Measurements from ENCODE around the gene TCN2. TPM values are rescaled to one million over a fixed set of nuclear protein-coding genes. Genes with fewer than 3 reads are reported as not detected.
A peak's percentile ranks its signal among the peaks of the same experiment; 100 is the strongest.
"Not testable (repeated sequence)": the region's sequence is repeated elsewhere in the genome, so short reads cannot be mapped to it uniquely, and the experiment has no call there.

The TCN2 gene
- total RNA-seq (2012; rRNA removed): 3.7 and 5.3 TPM in 2 replicates

DNA sequence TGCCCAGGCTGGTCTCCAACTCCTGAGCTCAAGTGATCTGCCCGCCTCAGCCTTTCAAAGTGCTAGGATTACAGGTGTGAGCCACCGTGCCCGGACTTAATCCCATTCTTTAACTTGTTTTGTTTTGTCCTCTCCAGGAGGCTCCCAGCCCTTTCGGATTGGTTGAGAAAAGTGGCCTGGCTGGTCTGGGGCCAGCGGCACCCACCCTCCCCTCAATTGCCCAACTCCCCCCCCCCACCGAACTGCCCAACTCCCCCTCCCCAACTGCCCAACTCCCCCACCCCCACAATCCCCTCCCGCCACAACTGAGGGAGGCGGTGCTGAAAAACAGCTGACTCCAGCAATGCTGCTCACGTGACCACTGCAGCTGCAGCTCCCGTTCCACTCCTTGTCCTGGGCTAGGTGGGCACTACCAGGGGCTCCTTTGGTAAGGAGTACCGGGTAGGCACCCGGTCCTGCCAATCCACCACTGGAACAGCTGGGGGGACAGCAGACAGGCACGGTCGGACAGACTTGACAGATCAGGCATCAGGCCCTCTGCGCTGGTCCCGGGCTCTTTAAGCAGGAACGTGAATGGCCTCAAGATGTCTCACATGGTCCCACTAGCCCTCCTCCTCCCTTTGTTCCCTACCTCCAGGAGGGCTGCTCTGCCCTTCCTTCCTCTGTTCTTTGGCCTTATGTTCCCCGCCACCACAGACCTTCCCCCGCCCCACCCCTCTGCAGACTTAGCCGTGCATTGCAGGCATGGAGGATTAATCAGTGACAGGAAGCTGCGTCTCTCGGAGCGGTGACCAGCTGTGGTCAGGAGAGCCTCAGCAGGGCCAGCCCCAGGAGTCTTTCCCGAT is at the start of gene TCN2:
TSS of gene TCN2 (plus strand) at position 720 of the 845 bp plus-strand sequence. CDS start 158 bp downstream, outside the sequence.
- Histone ChIP-seq H3K27me3 (ENCODE audit: control insufficient read depth, insufficient read depth, low read length) (no peaks in the 10 kb centered on the region), H3K36me3 (ENCODE audit: insufficient read depth, low read length) (no peaks in the 10 kb centered on the region), H3K9ac (ENCODE audit: low read depth, low read length) (peak within 1 kb of the TSS; percentile 59), H3K4me2 (ENCODE audit: low read length) (peak within 1 kb of the TSS; percentile 89), H3K9me3 (replicated peaks; ENCODE audit: low read length) (no peaks in the 10 kb centered on the region), H3K4me3 (ENCODE audit: low read length) (peak within 1 kb of the TSS; percentile 73), H3K4me1 (ENCODE audit: control insufficient read depth, insufficient read depth, low read length) (peaks cover 40% of the 10 kb centered on the region)

DNA sequence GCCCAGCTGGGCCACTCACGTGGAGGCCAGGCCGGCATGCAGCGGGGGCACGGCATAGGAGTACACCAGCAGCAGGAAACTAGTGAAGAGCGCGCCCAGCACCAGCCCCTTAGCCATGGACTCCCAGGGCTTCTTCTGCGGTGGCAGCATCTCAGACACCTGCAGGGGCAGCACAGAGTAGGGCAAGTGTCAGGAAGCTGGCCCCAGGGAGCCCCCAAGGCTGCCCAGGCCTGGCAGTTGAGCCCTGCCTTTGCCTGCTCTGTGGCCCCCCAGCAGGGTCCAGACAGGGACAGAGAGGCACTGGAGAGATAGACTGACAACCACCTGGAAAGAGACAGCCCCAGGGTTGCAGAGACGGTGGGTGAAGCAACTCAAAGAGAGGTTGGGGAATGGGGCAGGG is 49.7 kb upstream of the TCN2 start:
- H3K36me3 ChIP-seq (ENCODE audit: insufficient read depth, low read length): no peaks in the 10 kb centered on the region
- no peak overlapping the region for H3K4me3 ChIP-seq (ENCODE audit: low read length)
- no peak overlapping the region for H3K4me2 ChIP-seq (ENCODE audit: low read length)
- no peaks in the 10 kb centered on the region for H3K9me3 ChIP-seq (replicated peaks; ENCODE audit: low read length)
- no peak overlapping the region for H3K9ac ChIP-seq (ENCODE audit: low read depth, low read length)
- no peaks in the 10 kb centered on the region for H3K27me3 ChIP-seq (ENCODE audit: control insufficient read depth, insufficient read depth, low read length)
- H3K4me1 ChIP-seq (ENCODE audit: control insufficient read depth, insufficient read depth, low read length): no peaks in the 10 kb centered on the region

DNA sequence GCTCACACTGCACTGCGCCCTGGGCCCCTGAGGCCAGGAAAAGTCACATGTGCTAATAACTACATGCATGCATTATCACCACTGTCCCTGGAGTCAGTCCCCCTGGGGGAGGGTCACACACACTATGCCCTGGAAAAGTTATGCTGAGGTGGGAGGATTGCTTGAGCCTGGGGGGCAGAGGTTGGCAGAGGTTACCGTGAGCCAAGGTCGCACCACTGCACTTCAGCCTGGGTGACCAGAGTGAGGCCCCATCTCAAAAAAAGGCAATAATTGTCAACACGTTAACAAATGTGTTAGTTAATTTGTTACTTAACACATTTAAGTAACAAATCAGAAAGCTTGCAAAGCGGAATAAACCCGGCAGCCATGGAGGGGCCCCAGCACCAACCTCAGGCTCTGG is 47.1 kb upstream of the TCN2 start:
- H3K4me2 ChIP-seq (ENCODE audit: low read length): no peak overlapping the region
- H3K27me3 ChIP-seq (ENCODE audit: control insufficient read depth, insufficient read depth, low read length): peaks cover 7% of the 10 kb centered on the region
- H3K9ac ChIP-seq (ENCODE audit: low read depth, low read length): no peak overlapping the region
- H3K4me3 ChIP-seq (ENCODE audit: low read length): no peak overlapping the region
- H3K4me1 ChIP-seq (ENCODE audit: control insufficient read depth, insufficient read depth, low read length): no peaks in the 10 kb centered on the region
- no peaks in the 10 kb centered on the region for H3K36me3 ChIP-seq (ENCODE audit: insufficient read depth, low read length)
- no peaks in the 10 kb centered on the region for H3K9me3 ChIP-seq (replicated peaks; ENCODE audit: low read length)

DNA sequence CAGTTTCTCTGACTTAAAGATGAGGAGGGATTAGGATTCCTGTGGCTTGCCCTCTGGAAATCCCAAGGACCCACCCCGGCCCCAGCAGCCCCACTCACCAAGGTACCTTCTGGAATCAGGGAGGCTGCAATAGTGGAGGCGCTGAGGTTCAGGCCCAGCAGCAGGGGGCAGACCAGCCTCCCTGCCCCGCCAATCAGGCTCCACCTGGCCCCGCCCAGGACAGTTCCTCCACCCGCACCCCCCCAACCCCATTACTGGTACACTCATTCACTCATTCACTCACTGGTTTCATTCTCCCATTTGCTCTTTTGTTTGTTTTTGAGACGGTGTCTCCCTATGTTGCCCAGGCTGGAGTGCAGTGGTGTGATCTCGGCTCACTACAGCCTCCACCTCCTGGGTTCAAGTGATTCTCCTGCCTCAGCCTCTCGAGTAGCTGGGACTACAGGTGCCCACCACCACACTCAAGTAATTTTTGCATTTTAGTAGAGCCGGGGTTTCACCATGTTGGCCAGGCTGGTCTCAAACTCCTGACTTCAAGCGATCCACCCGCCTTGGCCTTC is 46.3 kb upstream of the TCN2 start:
- not testable (repeated sequence) for H3K4me3 ChIP-seq (ENCODE audit: low read length); H3K4me1 ChIP-seq (ENCODE audit: control insufficient read depth, insufficient read depth, low read length); H3K36me3 ChIP-seq (ENCODE audit: insufficient read depth, low read length); H3K9ac ChIP-seq (ENCODE audit: low read depth, low read length); H3K9me3 ChIP-seq (replicated peaks; ENCODE audit: low read length); H3K4me2 ChIP-seq (ENCODE audit: low read length)
- peaks cover 15% of the 10 kb centered on the region for H3K27me3 ChIP-seq (ENCODE audit: control insufficient read depth, insufficient read depth, low read length)

DNA sequence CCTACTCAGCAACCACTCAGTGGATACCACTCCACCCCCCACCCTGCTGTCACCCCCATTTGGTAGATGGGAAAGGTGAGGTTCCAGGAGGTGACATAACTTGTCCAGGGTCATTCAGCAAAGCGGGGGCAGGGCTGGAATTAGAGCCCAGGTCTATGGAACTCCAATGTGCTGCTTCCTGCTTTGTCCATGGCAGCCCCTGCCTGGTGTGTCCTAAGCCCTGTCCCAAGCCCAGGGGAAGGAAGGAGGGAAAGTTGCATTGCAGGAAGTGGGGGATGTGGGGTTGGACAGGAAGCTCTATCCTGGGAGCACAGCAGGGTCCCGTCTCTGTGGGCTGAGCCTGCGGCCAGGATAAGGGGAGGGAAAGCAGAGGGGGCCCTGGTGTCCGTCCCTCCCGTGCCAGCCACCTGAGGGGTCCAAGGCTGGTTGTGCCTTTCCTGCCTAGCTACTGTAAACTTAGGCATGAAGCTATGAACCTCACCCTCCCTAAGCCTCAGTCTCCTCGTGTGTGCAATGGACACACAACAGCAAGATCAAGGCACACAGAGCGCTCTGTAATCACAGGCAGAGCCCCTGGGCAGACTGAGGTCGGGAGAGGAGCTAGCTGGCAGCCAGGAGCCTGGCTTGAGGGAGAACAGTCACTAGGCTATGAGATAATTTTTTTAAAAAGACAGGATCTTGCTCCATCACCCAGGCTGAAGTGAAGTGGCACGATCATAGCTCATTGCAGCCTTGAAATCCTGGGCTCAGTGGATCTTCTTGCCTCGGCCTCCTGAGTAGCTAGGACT is 45.4 kb upstream of the TCN2 start:
- Histone ChIP-seq H3K4me2 (ENCODE audit: low read length) (no peak overlapping the region), H3K9me3 (replicated peaks; ENCODE audit: low read length) (no peaks in the 10 kb centered on the region), H3K4me1 (ENCODE audit: control insufficient read depth, insufficient read depth, low read length) (no peaks in the 10 kb centered on the region), H3K27me3 (ENCODE audit: control insufficient read depth, insufficient read depth, low read length) (peaks cover 22% of the 10 kb centered on the region), H3K36me3 (ENCODE audit: insufficient read depth, low read length) (no peaks in the 10 kb centered on the region), H3K4me3 (ENCODE audit: low read length) (no peak overlapping the region), H3K9ac (ENCODE audit: low read depth, low read length) (no peak overlapping the region)

DNA sequence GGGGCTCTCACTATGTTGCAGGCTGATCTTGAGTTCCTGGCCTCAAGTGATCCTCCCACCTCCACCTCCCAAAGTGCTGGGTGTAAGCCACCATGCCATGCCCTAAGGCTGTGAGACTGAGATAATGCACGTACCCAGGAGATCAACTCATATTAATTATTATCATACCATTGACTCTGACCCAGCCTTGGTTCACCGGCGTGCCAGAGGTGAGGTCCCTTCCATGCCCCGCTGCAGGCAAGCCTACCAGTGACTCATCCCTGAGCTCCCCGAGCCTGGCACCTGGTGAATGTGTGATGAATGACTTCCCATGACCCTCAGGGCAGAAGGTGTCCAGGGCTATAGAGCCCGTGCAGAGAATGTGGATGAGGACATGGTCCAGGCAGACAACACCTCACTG is 44.6 kb upstream of the TCN2 start:
- H3K9me3 ChIP-seq (replicated peaks; ENCODE audit: low read length): no peaks in the 10 kb centered on the region
- H3K27me3 ChIP-seq (ENCODE audit: control insufficient read depth, insufficient read depth, low read length): peaks cover 22% of the 10 kb centered on the region
- H3K4me1 ChIP-seq (ENCODE audit: control insufficient read depth, insufficient read depth, low read length): no peaks in the 10 kb centered on the region
- H3K9ac ChIP-seq (ENCODE audit: low read depth, low read length): no peak overlapping the region
- no peaks in the 10 kb centered on the region for H3K36me3 ChIP-seq (ENCODE audit: insufficient read depth, low read length)
- H3K4me2 ChIP-seq (ENCODE audit: low read length): no peak overlapping the region
- no peak overlapping the region for H3K4me3 ChIP-seq (ENCODE audit: low read length)

DNA sequence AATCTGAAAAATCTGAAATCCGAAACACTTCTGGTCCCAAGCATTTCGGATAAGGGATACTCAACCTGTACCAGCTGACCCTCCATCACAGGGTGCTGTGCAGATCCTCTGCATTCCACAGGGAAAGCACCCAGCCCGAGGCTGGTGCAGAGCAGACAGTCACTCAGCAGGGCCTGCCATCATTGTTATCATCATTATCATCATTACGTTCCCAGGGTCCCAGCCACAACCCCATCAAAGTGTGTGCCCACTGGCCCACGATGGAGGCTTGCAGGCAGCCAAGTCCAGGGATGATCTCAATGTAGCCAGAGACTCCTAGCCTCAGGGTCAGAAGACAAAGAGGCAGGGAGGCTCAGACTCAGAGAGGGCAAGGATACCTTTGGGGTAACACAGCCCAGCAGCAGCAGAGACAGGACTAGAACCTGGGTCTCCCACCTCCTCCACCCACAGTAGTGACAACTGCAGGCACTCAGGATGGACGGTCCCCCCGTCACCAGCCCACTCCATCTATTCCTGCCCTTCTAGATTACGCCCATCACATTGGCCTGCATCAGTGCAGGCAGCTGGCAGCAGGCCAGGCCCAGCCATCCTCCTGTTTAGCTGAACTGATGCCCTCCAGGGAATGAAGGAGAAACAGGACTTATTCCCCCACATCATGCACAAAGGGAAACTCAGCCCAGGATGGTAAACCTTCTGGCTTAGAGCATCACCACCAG is 42.8 kb upstream of the TCN2 start:
- H3K4me1 ChIP-seq (ENCODE audit: control insufficient read depth, insufficient read depth, low read length): no peaks in the 10 kb centered on the region
- no peak overlapping the region for H3K9ac ChIP-seq (ENCODE audit: low read depth, low read length)
- no peak overlapping the region for H3K4me2 ChIP-seq (ENCODE audit: low read length)
- no peak overlapping the region for H3K4me3 ChIP-seq (ENCODE audit: low read length)
- H3K27me3 ChIP-seq (ENCODE audit: control insufficient read depth, insufficient read depth, low read length): peaks cover 28% of the 10 kb centered on the region
- no peaks in the 10 kb centered on the region for H3K36me3 ChIP-seq (ENCODE audit: insufficient read depth, low read length)
- no peaks in the 10 kb centered on the region for H3K9me3 ChIP-seq (replicated peaks; ENCODE audit: low read length)

DNA sequence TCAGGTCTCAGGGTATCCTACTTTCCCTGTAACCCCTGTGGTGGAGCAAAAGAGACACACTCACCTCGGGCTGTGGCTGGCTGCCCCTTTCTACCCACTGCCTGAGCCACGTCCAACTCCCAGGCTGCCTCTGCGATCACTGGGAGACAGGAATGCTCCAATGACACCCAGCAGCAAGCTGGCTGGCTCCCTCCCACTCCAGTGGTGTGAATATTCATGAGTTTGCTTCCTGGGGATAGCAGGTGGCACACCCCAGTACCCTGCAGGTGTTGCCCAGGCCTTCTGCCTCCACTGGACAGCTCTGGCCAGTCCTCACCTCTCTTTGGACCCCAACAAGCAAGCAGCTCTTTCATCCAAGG is 42.2 kb upstream of the TCN2 start:
- Histone ChIP-seq H3K9ac (ENCODE audit: low read depth, low read length) (no peak overlapping the region), H3K36me3 (ENCODE audit: insufficient read depth, low read length) (no peaks in the 10 kb centered on the region), H3K27me3 (ENCODE audit: control insufficient read depth, insufficient read depth, low read length) (peaks cover 28% of the 10 kb centered on the region), H3K4me3 (ENCODE audit: low read length) (no peak overlapping the region), H3K9me3 (replicated peaks; ENCODE audit: low read length) (no peaks in the 10 kb centered on the region), H3K4me2 (ENCODE audit: low read length) (no peak overlapping the region), H3K4me1 (ENCODE audit: control insufficient read depth, insufficient read depth, low read length) (no peaks in the 10 kb centered on the region)

DNA sequence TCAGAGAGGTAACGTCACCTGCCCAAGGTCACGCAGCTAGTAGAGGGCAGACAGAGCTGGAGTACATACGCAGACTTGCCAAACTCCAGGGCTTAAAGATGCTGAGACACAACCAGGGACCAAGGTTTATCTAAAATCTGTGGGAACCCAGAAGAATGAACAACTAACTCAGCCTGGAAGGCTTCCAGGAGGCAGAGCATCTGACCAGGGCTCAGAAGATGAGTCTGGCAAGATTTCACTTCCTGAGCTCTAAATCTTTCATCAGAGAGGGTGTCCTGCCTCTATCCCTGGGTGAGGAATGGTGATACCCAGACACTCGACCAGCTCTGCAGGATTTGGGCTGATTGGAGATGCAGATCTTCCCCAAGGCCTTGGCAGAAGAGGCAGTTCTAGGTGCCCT is 41.6 kb upstream of the TCN2 start:
- Histone ChIP-seq H3K36me3 (ENCODE audit: insufficient read depth, low read length) (no peaks in the 10 kb centered on the region), H3K27me3 (ENCODE audit: control insufficient read depth, insufficient read depth, low read length) (peaks cover 33% of the 10 kb centered on the region), H3K4me3 (ENCODE audit: low read length) (no peak overlapping the region)

DNA sequence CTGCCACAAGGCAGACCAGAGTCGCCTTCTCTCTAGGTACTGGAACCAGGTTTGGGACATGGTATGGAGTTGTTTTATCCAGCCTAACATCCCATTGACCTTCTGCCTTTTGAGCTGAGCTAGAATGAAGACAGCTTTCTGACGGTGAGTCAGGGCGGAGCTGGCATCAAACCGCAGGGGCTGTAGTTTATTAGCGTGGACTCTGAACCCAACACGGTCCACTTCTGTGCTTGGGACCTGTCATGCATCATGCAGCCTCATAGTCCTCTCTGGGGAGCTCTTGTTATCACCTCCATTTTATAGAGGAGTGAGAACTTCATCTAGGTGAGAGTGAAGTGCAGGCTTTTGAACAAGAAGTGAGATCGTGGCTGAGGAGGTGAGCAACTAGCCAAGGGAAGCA is 40.8 kb upstream of the TCN2 start:
- Histone ChIP-seq H3K36me3 (ENCODE audit: insufficient read depth, low read length) (no peaks in the 10 kb centered on the region), H3K4me2 (ENCODE audit: low read length) (no peak overlapping the region), H3K27me3 (ENCODE audit: control insufficient read depth, insufficient read depth, low read length) (peaks cover 35% of the 10 kb centered on the region), H3K9me3 (replicated peaks; ENCODE audit: low read length) (no peaks in the 10 kb centered on the region), H3K4me1 (ENCODE audit: control insufficient read depth, insufficient read depth, low read length) (no peaks in the 10 kb centered on the region), H3K9ac (ENCODE audit: low read depth, low read length) (no peak overlapping the region), H3K4me3 (ENCODE audit: low read length) (no peak overlapping the region)

More for the DNA sequence above, 41.6 kb upstream of the TCN2 start:
- H3K9me3 ChIP-seq (replicated peaks; ENCODE audit: low read length): no peaks in the 10 kb centered on the region
- no peak overlapping the region for H3K4me2 ChIP-seq (ENCODE audit: low read length)
- no peaks in the 10 kb centered on the region for H3K4me1 ChIP-seq (ENCODE audit: control insufficient read depth, insufficient read depth, low read length)
- no peak overlapping the region for H3K9ac ChIP-seq (ENCODE audit: low read depth, low read length)

DNA sequence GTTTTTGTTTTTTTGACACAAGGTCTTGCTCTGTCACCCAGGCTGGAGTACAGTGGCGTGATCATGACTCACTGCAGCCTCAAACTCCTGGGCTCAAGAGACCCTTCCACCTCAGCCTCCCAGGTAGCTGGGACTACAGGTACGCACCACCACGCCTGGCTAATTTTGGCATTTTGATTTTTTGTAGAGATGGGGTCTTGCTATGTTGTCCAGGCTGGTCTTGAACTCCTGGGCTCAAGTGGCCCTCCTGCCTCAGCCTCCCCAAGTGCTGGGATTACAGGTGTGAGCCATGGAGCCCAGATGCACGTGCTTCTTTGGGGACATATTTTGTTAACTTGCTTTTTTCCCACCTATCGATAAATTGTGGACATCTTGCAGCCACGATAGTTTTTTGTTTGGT is 39.7 kb upstream of the TCN2 start:
- peaks cover 35% of the 10 kb centered on the region for H3K27me3 ChIP-seq (ENCODE audit: control insufficient read depth, insufficient read depth, low read length)
- not testable (repeated sequence) for H3K9me3 ChIP-seq (replicated peaks; ENCODE audit: low read length); H3K9ac ChIP-seq (ENCODE audit: low read depth, low read length); H3K4me3 ChIP-seq (ENCODE audit: low read length); H3K4me1 ChIP-seq (ENCODE audit: control insufficient read depth, insufficient read depth, low read length); H3K36me3 ChIP-seq (ENCODE audit: insufficient read depth, low read length); H3K4me2 ChIP-seq (ENCODE audit: low read length)
